ENCODE measurements around the gene KCNJ3.

DNA sequence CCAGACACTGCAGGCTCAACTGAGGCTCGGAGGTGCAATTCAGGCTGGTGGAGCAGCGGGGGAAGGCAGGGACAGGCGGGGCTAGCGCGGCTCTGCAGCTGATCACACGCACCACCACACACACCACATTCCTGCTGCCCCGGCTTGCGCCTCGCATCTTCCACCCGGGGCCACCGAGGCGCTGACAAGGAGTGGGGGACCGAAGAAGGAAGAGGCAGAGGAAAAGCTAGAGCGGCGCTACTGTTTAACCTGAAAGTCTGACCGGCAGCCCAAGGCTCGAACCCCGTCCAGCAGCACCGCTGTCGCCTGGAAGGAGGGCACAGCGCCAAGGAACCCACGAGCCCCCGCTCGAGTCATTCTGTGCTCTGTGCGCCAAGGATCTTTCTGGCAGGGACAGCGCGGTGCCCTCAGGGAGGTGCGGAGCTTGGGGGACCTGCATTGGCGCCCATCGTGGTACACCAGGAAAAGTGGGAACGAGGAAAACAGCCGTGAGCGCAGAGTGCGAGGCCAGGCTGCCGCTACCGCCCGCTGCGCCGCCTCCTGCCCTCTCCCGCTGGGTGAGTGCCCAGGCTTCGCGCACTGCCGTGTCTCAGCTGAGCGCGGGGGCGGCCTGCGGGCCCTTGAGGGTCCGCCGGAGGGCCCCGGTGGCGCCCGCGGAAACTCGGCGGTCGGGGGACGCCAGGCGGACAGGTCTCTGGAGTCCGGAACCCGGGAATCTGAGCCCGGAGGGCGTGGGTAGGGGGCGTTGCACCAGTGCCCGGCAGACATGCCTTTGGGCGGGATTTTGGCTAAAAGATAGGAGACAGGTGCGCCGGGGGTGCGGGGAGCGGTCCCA, 860 bp upstream of the KCNJ3 start:
- TF ChIP-seq, protein P1, sequence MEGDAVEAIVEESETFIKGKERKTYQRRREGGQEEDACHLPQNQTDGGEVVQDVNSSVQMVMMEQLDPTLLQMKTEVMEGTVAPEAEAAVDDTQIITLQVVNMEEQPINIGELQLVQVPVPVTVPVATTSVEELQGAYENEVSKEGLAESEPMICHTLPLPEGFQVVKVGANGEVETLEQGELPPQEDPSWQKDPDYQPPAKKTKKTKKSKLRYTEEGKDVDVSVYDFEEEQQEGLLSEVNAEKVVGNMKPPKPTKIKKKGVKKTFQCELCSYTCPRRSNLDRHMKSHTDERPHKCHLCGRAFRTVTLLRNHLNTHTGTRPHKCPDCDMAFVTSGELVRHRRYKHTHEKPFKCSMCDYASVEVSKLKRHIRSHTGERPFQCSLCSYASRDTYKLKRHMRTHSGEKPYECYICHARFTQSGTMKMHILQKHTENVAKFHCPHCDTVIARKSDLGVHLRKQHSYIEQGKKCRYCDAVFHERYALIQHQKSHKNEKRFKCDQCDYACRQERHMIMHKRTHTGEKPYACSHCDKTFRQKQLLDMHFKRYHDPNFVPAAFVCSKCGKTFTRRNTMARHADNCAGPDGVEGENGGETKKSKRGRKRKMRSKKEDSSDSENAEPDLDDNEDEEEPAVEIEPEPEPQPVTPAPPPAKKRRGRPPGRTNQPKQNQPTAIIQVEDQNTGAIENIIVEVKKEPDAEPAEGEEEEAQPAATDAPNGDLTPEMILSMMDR (IDR thresholded peaks at IDR 0.05; ENCODE audit: low read length), result no peak
- no peak for TF ChIP-seq EZH2 (optimal IDR thresholded peaks at IDR 0.05; ENCODE audit: low read depth, low read length)
- TF ChIP-seq EZH2phosphoT487 (IDR thresholded peaks at IDR 0.05; ENCODE audit: low read length), result no peak
